ENCODE data around the gene RPN2.

- TF ChIP-seq CTCF (IDR thresholded peaks at IDR 0.05): no peak
- TF ChIP-seq POLR2A (IDR thresholded peaks at IDR 0.05): no peak
These were observed 43.9 kb downstream of the RPN2 start for GRCh38 chr20:37223053-37223452.
